Hematopoietic multipotent progenitor cell treated with erythropoietin and hydrocortisone succinate and interleukin-3 and kit ligand, for 15 days (in vitro differentiated cells): Measurements from ENCODE around the gene AADACL4.
"Not testable (repeated sequence)": the region's sequence is repeated elsewhere in the genome, so short reads cannot be mapped to it uniquely, and the experiment has no call there.

Source experiments
- DNase-seq: peaks from one replicate; pipeline ENCODE4 v3.0.0-alpha.2; 2015; ENCODE audit warnings: low spot score

The AADACL4 gene

DNA sequence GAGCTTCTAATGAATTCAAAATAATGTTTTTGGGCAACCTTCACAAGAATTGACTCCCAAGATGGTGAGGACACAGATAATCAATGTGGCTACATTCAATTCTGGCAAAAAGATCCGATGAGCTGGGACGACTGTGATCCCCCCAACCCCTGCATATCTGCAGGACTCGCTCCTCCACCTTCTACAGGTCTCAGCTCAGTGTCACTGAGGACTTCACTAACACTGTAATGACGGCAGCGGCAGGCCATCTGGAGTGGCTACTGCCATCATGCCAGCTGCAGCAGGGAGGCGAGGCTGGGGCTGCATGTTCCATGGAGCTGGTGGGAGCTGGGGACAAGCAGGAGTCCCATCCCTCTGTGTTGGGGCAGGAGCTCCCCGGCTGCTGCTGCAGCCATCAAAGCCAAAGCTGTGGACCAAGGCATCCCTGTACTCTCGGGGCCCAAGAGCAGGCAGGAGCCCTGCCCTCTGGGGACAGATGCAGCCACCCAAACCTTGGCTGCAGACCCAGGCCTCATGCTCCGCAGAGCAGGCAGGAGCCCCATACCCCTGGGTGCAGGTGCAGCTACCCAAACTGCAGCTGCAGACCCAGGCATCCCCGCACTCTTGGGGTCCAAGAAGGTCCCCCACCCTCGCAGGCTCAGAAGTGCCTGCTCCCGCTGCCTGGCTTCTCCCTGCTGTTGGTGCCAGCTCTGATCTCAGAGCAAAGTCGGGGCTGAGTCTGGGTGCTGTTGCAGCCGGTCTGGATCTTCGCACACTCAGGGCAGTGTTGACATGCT, 13.7 kb upstream of the AADACL4 start:
- no peak for DNase-seq

DNA sequence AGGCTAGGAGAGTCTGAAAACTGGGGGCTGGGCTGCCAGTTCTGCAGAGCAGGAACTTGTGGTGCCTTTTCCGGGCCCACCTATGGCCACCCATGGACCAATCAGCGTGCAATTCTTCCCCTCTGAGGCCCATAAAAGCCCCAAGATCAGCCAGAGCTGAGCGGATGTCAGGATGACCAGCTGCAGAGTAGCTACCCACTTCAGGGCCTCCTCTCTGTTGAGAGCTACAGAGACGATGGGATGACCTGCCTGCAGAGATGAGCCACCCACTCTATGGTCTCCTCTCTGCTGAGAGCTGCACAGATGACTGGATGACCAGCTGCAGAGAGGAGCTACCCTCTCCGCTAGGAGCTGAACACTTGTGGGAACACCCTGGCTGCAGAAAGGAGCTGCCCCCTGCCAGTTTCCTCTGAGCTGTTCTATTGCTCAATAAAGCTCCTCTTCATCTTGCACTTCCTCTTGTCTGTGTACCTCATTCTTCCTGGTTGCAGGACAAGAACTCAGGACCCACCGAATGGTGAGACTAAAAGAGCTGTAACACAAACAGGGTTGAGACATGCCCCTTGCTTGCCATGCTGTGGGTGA, 12.8 kb upstream of the AADACL4 start:
- DNase-seq = no peak

DNA sequence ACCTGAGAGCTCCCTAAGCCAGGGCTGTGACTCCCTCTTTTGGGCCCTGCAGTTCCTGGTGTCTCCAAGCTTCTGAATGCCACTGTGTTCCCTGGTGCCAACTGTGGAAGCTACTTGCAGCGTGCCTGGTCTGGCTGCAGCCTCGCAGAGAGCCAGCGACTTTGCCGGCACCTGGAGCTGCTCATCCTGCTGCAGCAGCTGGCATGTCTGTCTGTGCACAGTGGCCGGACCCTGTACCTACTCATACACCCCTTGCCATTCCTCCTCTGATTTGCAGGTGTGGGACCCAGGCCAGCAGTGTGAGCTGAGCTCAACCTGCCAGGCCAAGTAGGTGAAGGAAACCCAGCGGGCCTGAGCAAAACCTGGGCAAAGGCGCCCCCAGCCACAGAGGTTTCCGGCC, 12.3 kb upstream of the AADACL4 start:
- no peak for DNase-seq

DNA sequence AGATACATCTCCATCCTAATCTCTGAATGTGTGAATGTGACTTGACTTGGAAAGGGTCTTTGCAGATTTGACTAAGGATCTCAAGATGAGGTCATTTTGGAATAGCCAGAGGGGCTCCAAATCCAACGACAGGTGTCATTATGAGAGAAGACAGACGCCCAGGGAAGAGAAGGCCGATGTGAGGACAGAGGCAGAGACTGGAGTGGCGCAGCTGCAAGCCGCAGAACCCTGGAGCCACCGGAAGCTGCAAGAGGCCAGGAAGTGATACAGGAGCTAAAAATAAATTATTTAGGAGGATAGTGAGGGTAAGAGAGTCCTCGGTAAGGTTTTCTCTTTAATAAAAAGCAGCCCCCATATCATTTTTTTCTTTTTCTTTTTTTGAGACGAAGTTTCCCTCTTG, 9.7 kb upstream of the AADACL4 start:
- no peak for DNase-seq

DNA sequence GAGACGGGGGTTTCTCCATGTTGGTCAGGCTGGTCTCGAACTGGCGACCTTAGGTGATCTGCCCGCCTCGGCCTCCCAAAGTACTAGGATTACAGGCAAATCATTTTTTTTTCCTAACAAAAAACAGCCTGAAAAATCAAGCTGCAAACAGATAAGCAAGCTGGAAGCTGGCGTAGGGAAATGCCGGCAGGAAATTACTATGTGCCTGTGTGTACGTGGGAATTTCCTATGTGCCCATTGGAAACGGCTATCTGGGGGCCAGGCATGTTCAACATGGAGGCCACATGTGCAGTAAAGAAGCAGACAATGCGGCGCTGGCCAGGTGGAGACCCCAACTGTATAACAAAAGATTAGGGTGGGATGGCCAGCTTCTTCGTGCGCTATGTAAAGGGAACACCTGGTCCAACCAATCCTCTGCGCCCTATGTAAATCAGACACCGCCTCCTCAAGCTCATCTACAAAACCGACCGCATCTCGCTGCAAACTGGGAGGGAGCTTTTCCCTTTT, 9.1 kb upstream of the AADACL4 start:
- DNase-seq = no peak

DNA sequence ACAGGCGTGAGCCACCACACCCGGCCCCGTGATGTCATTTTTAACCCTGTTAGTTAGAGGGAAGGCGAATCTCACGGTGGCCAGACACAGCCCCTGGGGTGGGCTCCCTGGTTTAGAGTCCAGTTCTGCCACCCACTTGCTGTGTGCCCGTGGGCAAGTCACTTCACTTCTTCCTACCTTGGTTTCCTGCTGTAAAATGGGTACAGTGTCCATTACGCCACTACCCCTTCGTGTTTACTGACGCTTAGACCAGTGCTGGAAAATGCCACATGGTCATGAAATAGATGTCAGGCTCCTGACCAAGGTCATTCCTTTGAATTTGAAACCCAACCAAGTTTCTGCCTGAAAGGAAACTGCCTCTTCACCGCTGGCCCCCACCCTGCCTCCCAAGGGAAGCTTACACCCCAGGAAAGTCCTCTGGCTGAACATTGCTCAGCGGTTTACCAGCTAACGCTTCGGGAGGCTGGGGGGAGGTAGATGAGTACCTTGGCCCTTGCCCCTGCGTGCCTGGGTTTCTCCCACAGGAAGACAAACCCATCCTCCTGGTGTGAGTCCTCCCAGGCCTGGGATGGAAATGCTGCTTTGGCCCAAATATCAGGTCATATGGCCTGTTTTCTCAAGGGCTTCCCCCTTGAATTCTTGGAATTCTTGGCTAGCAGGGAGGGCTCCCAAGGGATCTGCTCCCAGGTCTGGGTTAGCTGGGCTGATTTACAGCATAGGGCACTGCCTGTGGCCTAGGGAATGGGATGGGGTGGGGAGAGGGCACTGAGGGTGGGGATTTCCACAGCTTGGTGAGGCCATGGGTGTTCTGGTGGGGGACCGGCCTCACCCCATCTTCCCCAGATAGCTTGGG, 7.6 kb upstream of the AADACL4 start:
- no peak for DNase-seq

DNA sequence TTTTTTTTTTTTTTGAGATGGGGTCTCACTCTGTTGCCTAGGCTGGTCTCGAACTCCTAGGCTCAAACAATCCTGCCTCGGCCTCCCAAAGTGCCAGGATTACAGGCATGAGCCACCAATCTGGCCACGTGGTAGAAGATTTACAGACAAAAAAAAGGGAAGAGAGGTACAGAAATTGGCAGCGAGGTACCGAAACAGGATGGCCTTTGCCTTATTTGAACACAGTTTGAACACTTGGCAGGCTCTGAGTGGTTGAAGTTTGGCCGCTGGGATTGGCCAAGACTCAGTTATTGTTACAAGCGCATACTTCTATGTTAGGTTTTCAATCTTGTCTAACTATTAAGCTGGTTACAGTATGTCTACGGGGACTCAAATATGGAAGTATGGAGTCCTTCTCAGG, 6.2 kb upstream of the AADACL4 start:
- no peak for DNase-seq

DNA sequence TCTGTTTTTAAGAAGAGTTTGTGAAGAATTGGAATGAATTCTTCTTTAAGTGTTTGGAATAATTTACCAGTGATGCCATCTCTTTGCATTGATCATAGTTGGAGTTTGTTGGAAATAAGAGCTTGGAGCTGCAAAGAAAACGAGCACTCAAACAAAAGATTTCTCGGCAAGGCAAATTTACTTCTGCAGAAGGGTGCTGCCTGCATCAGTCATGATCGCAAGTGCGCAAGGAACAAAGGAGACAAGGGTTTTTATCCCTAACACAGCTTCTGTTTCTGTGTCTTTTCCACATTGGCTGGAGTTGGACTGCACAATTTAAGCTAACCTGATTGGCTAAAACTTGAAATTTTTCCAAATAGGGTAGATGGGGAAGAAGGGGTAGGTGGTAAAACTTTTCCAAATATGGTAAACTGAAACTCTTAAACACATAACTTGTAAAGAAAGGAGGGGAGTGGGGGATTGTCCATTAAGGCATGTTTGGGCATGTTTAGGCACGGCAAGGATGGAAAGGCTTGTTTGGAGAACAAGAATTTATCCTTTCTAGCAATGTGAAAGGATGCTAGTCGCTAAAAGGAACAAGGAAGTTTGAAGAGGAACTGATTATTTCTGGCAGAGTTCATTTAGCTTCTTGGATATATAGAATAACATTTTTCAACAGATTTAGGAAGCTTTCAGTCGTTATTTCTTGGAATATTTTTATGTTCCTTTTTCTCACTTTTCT, 3.5 kb upstream of the AADACL4 start:
- no peak for DNase-seq

DNA sequence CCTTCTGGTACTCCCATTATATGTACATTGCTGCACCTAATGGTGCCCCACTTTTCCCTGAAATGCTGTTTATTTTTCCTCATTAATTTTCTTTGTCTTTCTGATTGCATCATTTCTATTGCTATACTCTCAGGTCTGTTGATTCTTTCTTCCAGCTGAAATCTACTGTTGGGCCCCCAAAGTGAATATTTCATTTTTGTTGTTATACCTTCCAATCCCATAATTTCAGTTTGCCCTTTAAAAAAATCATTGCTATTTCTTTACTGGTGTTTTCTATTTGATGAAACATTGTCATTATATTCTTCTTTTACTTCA, 3.0 kb upstream of the AADACL4 start:
- no peak for DNase-seq

DNA sequence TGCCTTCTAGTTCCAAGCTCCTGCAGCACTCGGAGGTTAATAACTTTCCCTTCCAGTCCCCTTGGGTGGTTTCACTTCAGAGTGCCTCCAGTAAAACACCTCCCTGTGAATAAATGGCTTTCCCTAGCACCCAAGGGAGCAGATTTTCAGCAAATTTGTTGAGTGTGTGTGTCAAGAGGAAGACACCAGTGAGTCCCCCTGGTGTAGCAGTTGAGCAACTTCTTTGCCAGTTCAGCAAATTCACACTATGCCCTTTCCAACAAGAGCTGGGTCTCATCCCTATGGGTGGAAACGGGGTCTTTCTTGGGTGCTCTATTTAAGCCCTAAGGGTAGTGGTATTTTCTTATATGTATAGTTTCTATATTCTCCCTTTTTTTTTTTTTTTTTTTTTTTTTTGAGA, 806 bp upstream of the AADACL4 start:
- no peak for DNase-seq

DNA sequence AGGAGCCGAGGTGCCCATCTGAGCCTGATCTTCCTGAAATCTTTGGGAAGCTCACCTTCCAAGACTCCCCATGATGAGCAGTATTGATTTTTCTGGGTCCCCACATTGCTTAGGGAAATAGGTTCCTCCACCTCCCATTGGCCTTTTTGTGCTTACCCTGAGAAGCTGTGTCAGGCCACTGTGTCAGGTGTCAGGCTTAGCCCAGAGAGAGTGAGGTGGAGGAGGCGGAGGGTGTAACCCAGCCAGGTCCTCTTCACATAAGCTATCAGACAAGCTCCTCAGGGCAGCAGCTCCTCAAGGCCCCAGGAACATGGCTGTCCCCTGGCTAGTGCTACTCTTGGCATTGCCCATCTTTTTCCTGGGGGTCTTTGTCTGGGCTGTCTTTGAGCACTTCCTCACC, 352 bp downstream of the AADACL4 start:
- no peak for DNase-seq

DNA sequence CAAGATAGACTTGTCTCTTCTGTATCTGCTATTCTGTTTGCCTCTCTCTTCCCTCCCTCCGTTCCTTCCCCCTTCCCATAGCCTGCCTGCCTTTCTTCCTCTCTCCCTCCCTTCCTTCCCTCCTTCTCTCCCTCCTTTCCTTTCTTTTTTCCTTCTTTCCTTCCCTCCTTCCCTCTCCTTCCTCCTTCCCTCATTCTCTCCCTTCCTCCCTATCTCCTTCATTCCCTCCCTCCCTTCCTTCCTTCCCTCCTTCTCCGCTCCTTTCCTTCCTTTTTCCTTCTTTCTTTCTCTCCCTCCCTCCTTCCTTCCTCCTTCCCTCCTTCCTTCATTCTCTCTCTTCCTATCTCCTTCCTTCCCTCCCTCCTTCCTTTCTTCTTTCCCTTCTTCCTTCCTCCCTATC, 944 bp downstream of the AADACL4 start:
- DNase-seq = no peak

DNA sequence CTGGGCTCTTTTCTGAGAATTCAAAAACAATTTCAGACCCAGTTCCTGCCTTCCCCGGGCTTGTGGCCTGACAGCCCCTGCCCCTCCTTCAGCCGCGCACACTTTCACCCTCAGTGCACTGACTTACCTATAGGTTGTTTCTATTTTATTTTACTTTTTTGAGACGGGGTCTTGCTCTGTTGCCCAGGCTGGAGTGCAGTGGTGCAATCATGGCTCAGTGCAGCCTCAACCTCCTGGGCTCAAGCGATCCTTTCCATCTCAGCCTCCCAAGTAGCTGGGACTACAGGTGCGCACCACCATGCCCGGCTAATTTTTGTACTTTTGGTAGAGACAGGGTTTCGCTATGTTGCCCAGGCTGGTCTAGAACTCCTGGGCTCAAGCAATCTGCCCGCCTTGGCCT, 1.5 kb downstream of the AADACL4 start:
- DNase-seq = not testable (repeated sequence)

DNA sequence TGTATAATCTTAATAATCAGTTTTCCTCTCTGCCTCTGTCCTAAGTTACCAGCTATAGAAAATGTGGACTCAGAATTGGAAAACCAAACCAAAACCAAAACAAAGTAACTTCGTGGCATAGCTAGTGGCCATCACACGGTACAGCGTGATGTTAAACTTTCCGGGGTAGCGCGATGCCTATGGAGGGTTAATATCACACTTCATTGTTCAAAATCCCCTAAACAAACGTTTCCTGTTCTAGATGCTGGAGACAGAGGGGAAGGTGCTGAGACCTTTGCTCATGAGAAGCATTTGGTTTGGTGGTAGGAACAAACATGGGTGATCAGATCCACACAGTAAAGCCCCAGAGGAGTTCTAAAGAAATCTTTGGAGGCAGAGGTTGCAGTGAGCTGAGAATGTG, 4.9 kb downstream of the AADACL4 start:
- no peak for DNase-seq

DNA sequence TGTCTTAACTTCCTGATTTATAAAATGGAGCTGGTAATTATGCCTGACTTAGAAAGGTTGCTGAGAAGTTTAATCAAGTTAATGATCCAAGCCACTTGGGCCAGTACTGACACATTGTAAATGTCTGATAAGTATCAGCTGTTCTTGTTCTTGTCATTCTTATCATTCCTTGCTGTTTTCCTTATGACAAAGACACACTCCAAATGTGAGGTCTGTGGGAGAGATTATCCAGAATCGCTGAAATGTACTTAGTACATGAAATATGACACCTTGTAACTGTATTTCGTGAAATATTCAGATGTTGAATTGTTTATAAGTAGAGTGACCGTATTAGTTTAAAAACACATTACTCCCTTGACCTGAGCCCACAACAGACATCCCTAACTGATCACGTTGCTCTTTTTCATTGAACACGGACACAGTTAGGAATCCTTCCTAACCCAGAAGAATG, 6.1 kb downstream of the AADACL4 start:
- DNase-seq = no peak

DNA sequence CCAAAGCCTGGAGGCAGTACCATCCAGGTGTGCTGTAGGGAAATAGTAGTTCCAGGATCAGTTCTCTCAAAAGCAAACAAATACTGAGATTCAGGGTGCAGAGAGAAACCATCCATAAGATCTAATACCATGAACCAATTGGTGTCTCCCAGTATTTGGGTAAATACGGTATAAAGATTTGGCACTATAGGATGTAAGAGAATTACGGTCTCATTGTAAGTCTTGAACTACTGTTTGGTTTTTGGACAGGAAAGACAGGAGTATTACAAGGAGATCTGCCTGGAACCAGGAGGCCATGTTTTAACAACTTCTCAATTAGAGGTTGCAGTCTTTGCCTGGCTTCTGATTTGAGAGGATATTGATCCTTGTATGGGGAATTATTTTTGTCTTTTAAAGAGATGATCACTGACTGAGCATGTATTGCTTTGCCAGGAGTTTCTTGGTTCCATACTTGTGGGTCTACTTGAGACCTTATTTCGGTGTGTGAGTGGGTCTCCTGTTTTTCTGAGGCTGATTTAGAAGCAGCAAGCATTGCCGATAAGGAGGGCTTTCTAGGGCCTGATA, 10.2 kb downstream of the AADACL4 start:
- DNase-seq = no peak

DNA sequence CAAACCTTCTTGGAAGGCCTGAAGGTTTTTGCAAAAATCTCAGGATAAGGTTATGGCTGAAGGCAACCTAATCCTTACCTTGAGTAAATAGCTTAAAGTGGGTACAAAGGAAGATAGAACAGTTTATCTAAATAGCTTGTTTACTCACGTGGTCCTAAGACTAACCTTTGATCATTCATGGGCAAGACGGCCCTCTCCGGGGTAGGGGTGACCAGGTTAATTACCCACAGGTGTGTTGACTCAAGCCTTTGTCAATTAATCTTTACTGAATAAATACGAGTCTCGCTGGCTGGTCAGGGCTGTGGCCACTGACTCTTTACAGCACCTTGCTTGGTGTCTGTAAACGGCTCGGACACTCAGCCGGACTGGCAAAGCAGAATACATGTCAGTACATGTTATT, 10.8 kb downstream of the AADACL4 start:
- no peak for DNase-seq

DNA sequence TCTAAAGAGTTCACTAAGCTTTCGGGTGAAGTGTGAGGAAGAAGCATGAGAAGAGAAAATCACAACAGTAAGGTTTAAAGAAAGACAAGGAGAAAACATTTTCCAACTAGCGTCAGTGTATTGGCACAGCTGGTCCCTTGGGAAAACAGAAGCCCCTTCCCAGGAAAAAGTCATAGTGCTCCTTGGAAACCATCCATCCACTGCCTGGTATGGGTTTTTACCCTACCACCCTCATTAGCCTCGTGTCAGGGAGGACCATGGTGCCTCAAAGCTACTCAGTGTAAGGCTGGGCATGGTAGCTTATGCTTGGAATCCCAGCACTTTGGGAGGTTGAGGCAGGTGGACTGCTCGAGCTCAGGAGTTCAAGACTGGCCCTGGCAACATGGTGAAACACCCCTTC, 12.7 kb downstream of the AADACL4 start:
- DNase-seq = no peak

DNA sequence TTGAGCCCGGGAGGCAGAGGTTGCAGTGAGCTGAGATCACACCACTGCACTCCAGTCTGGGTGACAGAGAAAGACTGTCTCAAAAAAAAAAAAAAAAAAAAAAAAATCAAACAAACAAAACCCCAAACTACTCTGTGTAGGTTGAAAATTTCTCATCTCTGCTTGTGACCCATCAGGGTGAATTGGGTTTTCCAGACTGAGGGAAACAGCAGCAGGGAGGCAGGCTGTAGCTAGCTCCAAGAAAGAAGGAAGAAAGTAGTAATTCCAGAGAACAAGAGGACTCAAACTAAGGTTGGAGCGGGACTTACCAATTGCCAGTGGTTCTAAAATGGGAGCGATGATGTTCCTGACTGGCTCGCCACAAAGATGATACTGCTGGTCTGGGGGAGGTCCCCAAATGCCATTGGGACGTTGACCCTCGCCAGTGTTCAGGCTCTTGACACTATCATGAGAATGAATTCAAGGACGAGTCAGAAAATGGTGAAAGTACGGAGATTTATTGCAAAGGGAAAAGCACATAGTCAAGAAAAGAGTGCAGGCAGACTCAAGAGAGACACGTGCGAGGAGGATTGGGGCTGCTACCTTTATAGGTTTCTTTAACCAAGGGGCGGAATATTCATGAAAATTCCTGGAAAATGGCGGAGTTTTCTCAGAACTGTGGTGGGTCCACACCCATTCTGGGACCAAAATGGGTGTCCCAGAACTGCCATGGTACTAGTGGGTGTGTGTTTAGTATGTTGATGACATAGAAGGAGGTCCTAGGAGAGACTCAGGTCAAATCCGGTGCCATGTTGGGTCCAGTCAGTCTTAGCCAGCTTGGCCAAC, 13.4 kb downstream of the AADACL4 start:
- DNase-seq = peak; percentile 23

DNA sequence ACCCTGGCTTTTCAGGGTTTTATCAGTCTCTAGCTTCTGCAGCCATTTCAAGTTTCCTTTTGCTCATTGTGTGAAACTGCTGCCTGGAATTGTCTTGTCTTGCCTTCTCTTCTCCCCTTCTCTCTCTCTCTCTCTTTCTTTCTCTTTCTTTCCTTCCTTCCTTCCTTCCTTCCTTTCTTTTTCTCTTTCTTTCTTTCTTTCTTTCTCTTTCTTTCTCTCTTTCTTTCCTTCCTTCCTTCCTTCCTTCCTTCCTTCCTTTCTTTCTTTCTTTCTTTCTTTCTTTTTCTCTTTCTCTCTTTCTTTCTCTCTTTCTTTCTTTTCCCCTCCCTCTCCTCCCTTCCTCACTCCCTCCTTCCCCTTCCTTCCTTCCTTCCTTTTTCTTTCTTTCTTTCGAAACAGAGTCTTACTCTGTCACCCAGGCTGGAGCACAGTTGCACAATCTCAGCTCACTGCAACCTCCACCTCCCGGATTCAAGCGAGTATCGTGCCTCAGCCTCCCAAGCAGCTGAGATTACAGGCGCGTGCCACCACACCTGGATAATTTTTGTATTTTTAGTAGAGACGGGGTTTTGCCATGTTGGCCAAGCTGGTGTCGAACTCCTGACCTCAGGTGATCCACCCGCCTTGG, 14.1 kb downstream of the AADACL4 start:
- DNase-seq = not testable (repeated sequence)
